Esophagus muscularis mucosa (tissue), 3 donors: Measurements from ENCODE around the gene GLIS1.

ENCODE experiments used
- CTCF ChIP-seq, 3 experiments: fragments of 200-600 bp in 2 of 3; fragments of 450-650 bp in 1 of 3; sonication (generic) in 2 of 3; IDR thresholded peaks; one replicate each; pipeline ENCODE4 v1.5.1; 2017 to 2019; ENCODE audit warnings: antibody characterized with exemption in 3 of 3, mild to moderate bottlenecking in 2 of 3, moderate library complexity in 1 of 3
- POLR2AphosphoS5 ChIP-seq, 2 donors: sonication (generic); formaldehyde crosslinking; IDR thresholded peaks; one replicate each; pipeline ENCODE4 v1.6.1; 2017; ENCODE audit warnings: antibody characterized with exemption in 2 of 2

- TF ChIP-seq CTCF (IDR thresholded peaks at IDR 0.05) (no peak), POLR2AphosphoS5 (IDR thresholded peaks at IDR 0.05) (no peak)
These were observed 44.1 kb upstream of the GLIS1 start for GRCh38 chr1:53783056-53783455.
